ENCODE results near the gene NAPG.

DNA sequence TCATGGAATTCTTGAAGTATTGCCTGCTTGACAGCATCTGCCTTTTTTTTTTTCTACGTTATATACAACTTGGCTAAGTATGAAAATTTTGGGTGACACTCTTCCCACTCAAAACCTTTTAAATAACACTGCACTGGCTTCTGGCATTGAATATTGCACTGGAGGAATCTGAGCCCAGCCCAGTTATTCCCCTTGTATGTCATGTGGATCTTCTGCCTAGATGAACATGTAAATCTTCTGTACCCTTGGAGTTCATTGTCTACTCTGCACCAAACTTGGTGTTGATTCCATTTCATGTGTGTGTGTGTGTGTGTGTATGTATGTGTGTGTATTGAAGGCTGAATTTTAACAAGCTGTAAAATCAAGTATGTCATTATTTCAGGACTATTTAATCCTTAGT lies 59.4 kb downstream of the NAPG start:
- no peak for TF ChIP-seq EGR1 (IDR thresholded peaks at IDR 0.05; ENCODE audit: low read depth)
- TF ChIP-seq EZH2phosphoT487 (IDR thresholded peaks at IDR 0.05; ENCODE audit: borderline replicate concordance) = no peak
- TF ChIP-seq, protein P1, sequence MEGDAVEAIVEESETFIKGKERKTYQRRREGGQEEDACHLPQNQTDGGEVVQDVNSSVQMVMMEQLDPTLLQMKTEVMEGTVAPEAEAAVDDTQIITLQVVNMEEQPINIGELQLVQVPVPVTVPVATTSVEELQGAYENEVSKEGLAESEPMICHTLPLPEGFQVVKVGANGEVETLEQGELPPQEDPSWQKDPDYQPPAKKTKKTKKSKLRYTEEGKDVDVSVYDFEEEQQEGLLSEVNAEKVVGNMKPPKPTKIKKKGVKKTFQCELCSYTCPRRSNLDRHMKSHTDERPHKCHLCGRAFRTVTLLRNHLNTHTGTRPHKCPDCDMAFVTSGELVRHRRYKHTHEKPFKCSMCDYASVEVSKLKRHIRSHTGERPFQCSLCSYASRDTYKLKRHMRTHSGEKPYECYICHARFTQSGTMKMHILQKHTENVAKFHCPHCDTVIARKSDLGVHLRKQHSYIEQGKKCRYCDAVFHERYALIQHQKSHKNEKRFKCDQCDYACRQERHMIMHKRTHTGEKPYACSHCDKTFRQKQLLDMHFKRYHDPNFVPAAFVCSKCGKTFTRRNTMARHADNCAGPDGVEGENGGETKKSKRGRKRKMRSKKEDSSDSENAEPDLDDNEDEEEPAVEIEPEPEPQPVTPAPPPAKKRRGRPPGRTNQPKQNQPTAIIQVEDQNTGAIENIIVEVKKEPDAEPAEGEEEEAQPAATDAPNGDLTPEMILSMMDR (IDR thresholded peaks at IDR 0.05 in 2 of 3, conservative IDR thresholded peaks at IDR 0.05 in 1 of 3; ENCODE audit: borderline replicate concordance in 1 of 3, insufficient read depth in 1 of 3, low read depth in 2 of 3, low read length in 2 of 3) = no peak
- TF ChIP-seq EZH2 (IDR thresholded peaks at IDR 0.05) = no peak
- no peak for TF ChIP-seq ZNF274 (IDR thresholded peaks at IDR 0.05; ENCODE audit: low read depth, low read length)
- no peak for TF ChIP-seq POLR2AphosphoS5 (IDR thresholded peaks at IDR 0.05; ENCODE audit: low read depth, low read length)
- no peak for TF ChIP-seq JUND (IDR thresholded peaks at IDR 0.05)
- no peak for TF ChIP-seq RAD21 (IDR thresholded peaks at IDR 0.05; ENCODE audit: low read depth)
- TF ChIP-seq, protein P2, sequence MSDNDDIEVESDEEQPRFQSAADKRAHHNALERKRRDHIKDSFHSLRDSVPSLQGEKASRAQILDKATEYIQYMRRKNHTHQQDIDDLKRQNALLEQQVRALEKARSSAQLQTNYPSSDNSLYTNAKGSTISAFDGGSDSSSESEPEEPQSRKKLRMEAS (IDR thresholded peaks at IDR 0.05) = no peak
- TF ChIP-seq POLR2A (IDR thresholded peaks at IDR 0.05; ENCODE audit: borderline replicate concordance, extremely low read depth, insufficient read depth, insufficient read length) = no peak

Data from HCT116 (cell line).